GM19023 (cell line): Measurements from ENCODE around the gene NLRP14.
A peak's percentile ranks its signal among the peaks of the same experiment; 100 is the strongest.

ENCODE experiments used
- ATAC-seq: cut with Tn5 transposase; IDR thresholded peaks from one replicate; pipeline ENCODE4 v1.9.1; 2021; ENCODE audit warnings: mild to moderate bottlenecking, moderate library complexity; ENCODE audit not compliant: unreplicated experiment

Gene NLRP14

GRCh38 chr11:7020183-7020917 is at the start of gene NLRP14, which contains the start of gene ZNF214:
NLRP14 (plus strand) TSS chr11:7020479; CDS start chr11:7038587, 18,108 bp downstream.
ZNF214 (minus strand) TSS chr11:7020346; CDS start chr11:7002835, 17,511 bp downstream.
- ATAC-seq, result no peak

GRCh38 chr11:6979365-6979764 is 40.9 kb upstream of the NLRP14 start:
- no peak for ATAC-seq

GRCh38 chr11:6986487-6986886 is 33.8 kb upstream of the NLRP14 start:
- ATAC-seq, result no peak

DNA sequence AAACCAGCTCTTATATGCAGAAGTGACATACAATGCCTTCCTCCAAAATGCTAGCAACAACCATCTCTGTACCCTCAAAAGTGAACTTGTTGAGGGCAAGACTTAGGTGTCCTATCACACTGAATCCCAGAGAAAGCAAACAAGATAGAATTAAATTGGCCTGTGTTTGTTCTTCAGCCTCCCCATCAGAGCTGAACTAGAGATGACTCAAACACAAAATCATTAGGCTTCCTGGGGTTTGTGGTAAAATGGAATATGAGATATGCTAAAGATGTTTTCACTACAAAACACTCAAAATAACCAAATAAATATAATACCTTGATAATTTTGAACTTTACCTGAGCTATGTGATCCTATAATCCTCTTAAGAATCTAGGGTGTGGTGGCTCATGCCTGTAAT is 31.8 kb upstream of the NLRP14 start:
- ATAC-seq, result no peak

- no peak for ATAC-seq
Measured at GRCh38 chr11:6991227-6991626, 29.1 kb upstream of the NLRP14 start.

DNA sequence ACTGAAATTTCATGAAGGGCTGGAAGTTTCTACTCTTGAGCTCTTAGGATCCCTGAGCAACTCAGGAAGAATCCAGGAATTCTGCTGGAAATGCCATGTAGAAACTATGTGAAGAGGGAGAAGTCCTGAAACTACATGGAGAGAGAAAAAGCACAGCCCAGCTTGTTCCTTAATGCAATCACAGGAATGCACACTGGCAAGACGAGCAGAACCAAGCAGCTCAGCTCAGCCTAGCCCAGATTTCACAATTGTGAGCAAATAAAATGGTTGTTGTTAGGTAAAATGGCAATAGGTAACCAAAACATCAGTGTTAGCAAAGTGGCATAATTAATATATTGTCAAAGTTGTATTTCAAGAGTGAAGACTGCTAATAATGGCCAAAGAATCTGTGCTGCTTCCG is 28.3 kb upstream of the NLRP14 start:
- ATAC-seq, result no peak

DNA sequence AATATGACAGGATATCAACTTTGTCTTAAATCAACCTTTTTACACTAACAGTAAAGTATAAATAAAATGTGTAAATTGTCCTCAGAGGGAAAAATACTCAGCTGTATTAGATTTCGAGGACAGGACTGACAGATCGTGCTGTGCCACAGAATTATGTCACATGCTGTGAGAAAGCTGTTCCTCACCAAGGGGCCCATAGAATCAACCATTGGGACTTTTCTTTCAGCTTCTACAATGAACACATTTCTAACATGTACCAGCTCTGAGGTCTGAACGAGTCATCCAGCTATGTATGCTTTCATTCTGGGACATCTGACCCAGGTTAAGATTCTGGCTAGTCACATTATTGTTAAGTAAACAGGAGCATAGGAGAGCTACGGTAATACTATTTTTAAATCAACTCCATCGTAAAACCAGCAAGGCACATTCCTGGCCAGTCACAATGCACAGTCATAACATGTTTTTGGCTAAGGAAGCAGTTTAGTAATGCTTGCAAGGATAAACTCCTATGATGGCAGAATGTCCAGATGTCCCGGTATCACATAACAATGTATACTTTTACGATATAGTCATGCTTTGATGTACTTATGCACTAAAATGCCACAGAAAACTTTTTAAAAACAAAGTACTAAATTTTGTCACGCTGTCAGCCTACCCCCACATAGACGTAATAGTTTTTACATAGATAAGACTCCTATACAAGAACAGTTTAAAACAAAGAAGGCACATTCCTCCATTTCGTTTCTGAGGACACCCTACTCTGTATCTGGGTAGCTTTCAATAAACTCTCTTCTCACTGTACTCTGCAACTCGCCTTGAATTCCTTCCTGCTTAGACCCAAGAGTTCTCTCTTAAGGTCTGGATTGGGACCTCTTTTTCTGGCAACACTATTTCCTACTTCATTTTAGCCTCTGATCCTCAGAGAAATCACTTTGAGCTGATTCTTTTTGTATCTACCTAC is 27.5 kb upstream of the NLRP14 start:
- no peak for ATAC-seq

- no peak for ATAC-seq
Measured at GRCh38 chr11:6995703-6996102, 24.6 kb upstream of the NLRP14 start.

DNA sequence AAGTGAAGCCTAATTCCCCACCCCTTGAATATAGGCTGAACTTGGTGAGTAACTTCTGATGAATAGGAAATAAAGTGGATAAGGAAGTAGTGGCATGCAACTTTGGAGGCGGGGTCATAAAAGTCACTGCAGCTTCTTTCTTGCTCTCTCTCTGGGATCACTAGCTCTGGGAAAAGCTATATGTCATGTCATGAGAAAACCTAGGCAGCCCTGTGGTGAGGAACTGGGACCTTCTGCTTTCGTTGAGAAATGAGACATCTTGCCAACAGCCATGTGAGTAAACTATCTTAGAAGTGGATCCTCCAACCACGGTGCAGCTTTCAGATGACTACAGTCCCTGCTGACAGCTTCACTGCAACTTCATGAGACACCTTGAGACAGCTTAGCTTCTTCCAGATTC is 15.8 kb upstream of the NLRP14 start:
- ATAC-seq, result peak; percentile 52

DNA sequence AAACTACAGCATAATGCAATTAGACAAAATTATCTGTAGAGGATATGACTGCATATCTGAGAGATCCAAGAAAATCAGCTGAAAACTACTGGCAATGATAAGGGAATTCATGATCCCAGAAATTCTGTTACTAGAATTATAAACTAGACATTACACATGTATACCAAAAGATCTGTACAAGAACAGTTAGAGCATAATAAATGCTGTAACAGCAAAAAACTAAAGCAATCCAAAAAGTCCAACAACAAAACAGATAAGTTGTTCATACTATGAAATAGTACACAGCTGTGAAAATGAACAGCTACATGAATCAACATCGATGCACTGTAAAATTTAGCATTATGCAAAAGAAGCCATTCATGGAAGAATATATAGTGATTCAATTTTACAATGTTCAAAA is 6.2 kb upstream of the NLRP14 start:
- no peak for ATAC-seq

DNA sequence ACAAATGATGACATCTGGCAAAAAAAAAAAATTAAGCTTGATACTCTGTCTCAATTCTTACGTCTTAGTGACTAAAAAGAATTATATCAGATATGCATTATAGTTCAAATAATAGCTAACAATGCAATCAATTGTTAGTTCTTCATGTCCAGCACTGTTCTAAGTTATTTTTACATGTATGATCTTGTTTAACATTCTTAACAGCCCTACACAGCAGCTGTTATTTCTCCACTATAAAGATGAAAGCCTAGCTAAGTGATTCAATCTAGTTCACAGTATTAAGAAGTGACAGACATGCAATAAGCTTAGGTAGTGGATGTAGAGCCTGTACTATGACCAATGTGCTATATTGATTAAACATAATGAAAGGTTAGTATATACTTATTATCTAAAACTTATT is 4.3 kb upstream of the NLRP14 start:
- no peak for ATAC-seq

DNA sequence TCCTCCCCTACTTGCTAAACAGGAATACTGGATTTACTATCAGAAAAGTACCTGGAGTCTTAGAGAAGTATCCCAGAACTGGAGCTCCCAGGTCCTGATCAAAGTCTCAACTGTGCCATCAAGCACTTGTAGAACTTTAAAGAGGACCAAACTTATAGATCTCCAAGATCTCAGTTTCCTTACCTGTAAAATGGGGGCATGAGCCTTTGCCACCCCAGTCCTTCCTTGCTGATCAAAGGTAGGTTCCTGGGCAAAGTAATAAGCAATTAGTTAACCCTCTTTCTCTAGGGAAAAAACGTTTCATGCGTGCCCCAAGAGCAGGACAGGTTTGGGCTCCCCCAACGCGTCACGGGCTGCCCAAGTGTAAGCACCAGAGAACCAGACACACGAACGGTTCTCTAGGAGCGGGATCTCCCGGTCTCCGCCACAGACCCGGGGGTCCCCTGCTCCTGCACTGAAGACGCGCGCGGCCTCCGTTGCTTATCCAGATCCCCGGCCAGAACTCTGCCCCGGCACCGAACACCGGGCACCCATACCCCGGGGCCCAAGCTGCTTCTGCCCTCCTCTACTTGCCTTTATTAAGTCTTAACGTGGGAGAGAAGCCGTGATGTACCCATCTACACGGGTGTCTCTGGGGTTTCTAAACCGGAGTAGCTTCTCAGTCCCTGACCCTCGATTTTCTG is 638 bp upstream of the NLRP14 start:
- no peak for ATAC-seq

- no peak for ATAC-seq
Measured at GRCh38 chr11:7021318-7021717, 1.0 kb downstream of the NLRP14 start.

DNA sequence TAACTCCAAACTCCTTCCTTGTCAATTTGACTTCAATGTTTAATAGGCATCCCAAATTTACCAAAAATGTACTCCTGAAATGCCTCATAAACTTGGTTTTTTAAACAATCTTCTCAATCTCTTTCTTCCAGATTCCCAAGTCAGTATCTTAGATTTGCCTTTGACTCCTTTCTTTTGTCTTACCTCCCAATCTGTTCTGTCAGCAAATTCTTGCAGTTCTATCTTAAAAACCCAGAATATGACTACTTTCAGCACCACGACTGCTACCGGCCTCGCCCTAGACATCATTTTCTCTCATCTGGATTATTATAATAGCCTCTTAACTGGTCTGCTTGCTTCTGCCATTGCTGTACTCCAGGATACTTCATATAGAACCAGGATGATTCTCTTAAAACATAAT is 7.9 kb downstream of the NLRP14 start:
- no peak for ATAC-seq

DNA sequence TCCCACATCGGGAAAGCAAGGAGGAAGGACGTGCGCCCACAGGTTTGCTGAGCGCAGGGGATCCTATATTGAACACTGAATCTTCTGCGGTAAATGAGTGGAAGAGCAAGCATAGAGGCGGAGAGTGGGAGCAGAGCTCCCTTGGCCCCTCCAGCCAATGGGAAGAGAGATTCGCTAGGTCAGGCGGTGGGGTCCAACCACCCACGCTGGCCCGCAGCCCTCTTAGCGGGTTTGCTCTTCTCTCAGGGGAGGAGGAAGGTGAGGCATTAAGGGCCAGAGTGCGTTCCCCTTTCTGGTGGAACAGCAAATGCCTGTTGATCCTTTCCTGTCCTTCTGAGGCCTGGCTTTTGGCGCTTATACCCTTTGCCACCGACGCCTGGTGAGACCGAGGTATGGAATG is 10.6 kb downstream of the NLRP14 start:
- no peak for ATAC-seq

DNA sequence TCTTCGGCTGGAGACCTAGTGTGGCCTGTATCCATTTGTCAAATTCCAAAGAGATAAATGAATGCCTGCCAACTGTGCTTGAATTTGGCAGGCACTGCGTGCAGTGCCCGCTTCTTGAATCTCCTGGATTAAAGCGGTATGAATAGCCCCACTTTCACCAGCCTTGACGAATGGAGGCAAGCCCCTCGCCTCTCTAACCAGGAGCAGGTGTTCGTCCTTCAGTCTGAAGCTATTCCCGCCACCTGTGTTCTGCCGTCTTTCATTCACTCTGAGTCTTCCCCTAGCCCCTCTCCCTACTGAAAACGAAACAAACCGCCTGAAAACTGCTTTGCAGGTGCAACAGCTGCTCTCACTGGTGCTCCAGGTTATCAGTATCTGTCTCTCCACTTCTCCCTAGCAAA is 11.2 kb downstream of the NLRP14 start:
- ATAC-seq, result no peak

DNA sequence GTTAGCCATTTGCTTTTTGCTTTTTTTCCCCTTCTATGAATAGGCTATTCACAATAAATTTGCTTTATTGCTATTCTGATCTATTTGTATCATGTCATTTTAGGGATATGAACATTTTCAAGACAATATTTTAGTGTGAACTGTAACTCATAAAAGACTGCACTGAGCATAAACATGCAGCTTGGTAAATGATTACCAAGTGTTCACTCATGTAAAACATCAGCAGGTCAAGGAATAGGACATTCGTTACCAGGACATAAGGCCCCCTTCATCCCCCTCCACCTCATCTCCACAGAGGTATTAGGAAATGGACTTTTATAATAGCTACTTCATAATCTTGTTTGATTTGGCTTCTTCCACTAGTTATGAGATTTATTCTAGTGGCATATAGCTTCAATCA is 12.4 kb downstream of the NLRP14 start:
- no peak for ATAC-seq

DNA sequence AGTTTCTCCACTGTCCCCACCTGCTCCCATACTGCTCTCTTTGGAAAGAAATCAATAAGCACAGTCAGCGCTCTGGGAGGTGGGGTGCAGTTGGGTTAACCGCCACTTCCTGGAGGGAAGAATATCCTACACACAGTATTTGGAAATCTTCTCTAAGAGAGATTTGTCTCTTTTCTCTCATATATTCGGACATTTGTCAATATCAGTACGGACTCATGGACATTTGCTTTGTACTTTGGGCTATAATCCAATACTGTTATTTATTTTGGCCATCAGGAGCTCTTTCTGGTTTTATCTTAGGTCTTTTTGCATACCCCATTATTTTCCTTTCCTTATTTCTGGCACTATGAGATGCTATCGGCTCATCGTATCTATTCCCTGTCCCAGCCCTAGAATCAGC is 13.7 kb downstream of the NLRP14 start:
- no peak for ATAC-seq

- no peak for ATAC-seq
Measured at GRCh38 chr11:7046474-7047175, 26.3 kb downstream of the NLRP14 start.

DNA sequence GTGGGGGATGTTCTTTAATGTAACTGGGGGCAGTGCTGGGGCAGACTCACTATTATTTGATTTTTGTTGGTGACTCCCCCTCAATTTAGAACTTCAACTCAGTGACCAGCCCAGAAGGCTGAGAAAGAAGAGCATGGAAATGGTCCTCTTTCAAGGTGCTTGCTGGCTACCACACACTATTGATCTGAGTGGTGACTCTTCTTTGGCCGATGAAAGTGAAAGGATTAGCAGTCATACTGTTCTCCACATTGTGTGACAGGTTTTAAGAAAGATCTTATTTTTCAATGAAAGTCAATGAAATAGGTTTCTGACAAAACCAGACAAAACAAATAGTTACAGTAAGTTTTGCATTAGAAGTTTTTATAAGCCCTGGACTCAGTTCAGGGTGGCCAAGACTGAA is 29.9 kb downstream of the NLRP14 start:
- ATAC-seq, result peak; percentile 57
